Measurements from ENCODE around the gene RMND1. TPM values are rescaled to one million over a fixed set of nuclear protein-coding genes. Genes with fewer than 3 reads are reported as not detected.
"Not testable (repeated sequence)": the region's sequence is repeated elsewhere in the genome, so short reads cannot be mapped to it uniquely, and the experiment has no call there.

The RMND1 gene
- total RNA-seq, 1 experiment from 2014 or later = 23.3 TPM

DNA sequence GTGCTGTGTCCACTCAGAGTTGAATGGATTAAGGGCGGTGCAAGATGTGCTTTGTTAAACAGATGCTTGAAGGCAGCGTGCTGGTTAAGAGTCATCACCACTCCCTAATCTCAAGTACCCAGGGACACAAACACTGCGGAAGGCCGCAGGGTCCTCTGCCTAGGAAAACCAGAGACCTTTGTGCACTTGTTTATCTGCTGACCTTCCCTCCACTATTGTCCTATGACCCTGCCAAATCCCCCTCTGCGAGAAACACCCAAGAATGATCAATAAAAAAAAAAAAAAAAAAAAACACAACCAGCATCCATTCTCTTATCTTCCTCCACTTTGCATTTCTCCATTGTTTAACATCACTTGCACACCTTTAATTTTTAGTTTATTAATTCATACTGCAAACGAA, 998 bp downstream of the RMND1 start:
- POLR2A ChIA-PET = interaction anchor here (1.3 kb wide), 1 partner anchor 8 kb away, joined by 5 read pairs; no protein-coding TSS in a partner anchor
- not testable (repeated sequence) for H3K9me3 Mint-ChIP-seq; DNase-seq (ENCODE audit: low spot score); ATAC-seq; H3K36me3 Mint-ChIP-seq; H3K27me3 Mint-ChIP-seq (ENCODE audit: low read depth)
- CTCF ChIA-PET = interaction anchor here (0.9 kb wide), 1 partner anchor 139 kb away, joined by 3 read pairs; no protein-coding TSS in a partner anchor
- Mint-ChIP-seq H3K27ac (peak overlapping the region; percentile 98), H3K4me3 (peak overlapping the region; percentile 96), H3K4me1 (peaks cover 23% of the 10 kb centered on the region)

DNA sequence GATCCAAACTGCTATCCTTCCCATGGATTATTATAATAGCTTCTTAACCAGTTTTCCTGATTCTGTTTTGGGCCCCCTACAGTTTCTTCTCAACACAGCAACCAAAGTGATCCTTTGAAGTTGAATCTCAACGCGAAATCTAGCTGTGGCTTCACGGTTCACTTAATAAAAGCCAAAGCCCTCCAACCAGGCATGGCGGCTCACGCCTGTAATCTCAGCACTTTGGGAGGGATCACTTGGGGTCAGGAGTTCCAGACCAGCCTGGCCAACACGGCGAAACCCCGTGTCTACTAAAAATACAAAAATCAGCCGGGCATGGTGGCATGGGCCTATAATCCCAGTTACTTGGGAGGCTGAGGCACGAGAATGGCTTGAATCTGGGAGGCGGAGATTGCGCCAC, 3.3 kb downstream of the RMND1 start:
- ChIA-PET POLR2A (no interaction called here), CTCF (no interaction called here)
- no peak for ATAC-seq
- peak overlapping the region; percentile 69 for H3K27ac Mint-ChIP-seq
- H3K27me3 Mint-ChIP-seq (ENCODE audit: low read depth) = no peaks in the 10 kb centered on the region; the same call in 1 of the 2 replicates
- DNase-seq (ENCODE audit: low spot score) = no peak
- H3K4me1 Mint-ChIP-seq = peaks cover 6% of the 10 kb centered on the region
- H3K4me3 Mint-ChIP-seq = no peak overlapping the region
- no peaks in the 10 kb centered on the region for H3K9me3 Mint-ChIP-seq
- TF ChIP-seq CBFB (CRISPR knock-in tag; IDR thresholded peaks at IDR 0.05; ENCODE audit: low read depth) = no peak
- TF ChIP-seq CREB1 (CRISPR knock-in tag; IDR thresholded peaks at IDR 0.05) = no peak
- TF ChIP-seq, protein P1, sequence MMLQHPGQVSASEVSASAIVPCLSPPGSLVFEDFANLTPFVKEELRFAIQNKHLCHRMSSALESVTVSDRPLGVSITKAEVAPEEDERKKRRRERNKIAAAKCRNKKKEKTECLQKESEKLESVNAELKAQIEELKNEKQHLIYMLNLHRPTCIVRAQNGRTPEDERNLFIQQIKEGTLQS (CRISPR knock-in tag; conservative IDR thresholded peaks at IDR 0.05) = no peak
- TF ChIP-seq, protein P2, sequence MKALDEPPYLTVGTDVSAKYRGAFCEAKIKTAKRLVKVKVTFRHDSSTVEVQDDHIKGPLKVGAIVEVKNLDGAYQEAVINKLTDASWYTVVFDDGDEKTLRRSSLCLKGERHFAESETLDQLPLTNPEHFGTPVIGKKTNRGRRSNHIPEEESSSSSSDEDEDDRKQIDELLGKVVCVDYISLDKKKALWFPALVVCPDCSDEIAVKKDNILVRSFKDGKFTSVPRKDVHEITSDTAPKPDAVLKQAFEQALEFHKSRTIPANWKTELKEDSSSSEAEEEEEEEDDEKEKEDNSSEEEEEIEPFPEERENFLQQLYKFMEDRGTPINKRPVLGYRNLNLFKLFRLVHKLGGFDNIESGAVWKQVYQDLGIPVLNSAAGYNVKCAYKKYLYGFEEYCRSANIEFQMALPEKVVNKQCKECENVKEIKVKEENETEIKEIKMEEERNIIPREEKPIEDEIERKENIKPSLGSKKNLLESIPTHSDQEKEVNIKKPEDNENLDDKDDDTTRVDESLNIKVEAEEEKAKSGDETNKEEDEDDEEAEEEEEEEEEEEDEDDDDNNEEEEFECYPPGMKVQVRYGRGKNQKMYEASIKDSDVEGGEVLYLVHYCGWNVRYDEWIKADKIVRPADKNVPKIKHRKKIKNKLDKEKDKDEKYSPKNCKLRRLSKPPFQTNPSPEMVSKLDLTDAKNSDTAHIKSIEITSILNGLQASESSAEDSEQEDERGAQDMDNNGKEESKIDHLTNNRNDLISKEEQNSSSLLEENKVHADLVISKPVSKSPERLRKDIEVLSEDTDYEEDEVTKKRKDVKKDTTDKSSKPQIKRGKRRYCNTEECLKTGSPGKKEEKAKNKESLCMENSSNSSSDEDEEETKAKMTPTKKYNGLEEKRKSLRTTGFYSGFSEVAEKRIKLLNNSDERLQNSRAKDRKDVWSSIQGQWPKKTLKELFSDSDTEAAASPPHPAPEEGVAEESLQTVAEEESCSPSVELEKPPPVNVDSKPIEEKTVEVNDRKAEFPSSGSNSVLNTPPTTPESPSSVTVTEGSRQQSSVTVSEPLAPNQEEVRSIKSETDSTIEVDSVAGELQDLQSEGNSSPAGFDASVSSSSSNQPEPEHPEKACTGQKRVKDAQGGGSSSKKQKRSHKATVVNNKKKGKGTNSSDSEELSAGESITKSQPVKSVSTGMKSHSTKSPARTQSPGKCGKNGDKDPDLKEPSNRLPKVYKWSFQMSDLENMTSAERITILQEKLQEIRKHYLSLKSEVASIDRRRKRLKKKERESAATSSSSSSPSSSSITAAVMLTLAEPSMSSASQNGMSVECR (CRISPR knock-in tag; IDR thresholded peaks at IDR 0.05; ENCODE audit: borderline replicate concordance) = no peak
- TF ChIP-seq ATF1 (CRISPR knock-in tag; IDR thresholded peaks at IDR 0.05) = no peak
- TF ChIP-seq, protein P3, sequence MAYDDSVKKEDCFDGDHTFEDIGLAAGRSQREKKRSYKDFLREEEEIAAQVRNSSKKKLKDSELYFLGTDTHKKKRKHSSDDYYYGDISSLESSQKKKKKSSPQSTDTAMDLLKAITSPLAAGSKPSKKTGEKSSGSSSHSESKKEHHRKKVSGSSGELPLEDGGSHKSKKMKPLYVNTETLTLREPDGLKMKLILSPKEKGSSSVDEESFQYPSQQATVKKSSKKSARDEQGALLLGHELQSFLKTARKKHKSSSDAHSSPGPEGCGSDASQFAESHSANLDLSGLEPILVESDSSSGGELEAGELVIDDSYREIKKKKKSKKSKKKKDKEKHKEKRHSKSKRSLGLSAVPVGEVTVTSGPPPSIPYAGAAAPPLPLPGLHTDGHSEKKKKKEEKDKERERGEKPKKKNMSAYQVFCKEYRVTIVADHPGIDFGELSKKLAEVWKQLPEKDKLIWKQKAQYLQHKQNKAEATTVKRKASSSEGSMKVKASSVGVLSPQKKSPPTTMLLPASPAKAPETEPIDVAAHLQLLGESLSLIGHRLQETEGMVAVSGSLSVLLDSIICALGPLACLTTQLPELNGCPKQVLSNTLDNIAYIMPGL (CRISPR knock-in tag; IDR thresholded peaks at IDR 0.05) = no peak
- TF ChIP-seq RORB (CRISPR knock-in tag; IDR thresholded peaks at IDR 0.05) = no peak
- no peak for TF ChIP-seq NFYB (CRISPR knock-in tag; conservative IDR thresholded peaks at IDR 0.05; ENCODE audit: low read depth)
- TF ChIP-seq NR3C1 (CRISPR knock-in tag; conservative IDR thresholded peaks at IDR 0.05; ENCODE audit: low read depth) = no peak
- no peak for TF ChIP-seq JAZF1 (CRISPR knock-in tag; IDR thresholded peaks at IDR 0.05)
- H3K36me3 Mint-ChIP-seq = peaks cover 5% of the 10 kb centered on the region

DNA sequence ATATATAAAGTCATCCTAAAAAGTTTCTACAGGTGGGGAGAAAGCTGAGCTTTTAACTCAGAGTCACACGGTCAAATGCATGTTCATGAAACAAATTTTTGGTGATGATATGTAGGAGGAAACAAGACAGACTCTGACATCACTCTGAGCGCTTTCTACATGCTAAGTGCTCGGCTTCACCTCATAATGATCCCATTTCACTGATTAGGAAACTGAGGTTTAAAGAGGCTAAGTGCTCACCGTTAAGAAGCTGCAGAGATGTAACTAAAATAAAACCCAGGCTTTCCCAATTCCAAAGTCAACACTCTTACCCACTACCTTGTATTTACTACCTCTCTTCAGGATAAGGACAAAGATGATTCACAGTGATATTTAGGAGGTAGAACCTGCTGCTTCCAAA, 4.7 kb downstream of the RMND1 start:
- H3K9me3 Mint-ChIP-seq = no peaks in the 10 kb centered on the region
- POLR2A ChIA-PET = no interaction called here
- H3K27me3 Mint-ChIP-seq (ENCODE audit: low read depth) = no peaks in the 10 kb centered on the region; the same call in 1 of the 2 replicates
- no peak for ATAC-seq
- peaks cover 6% of the 10 kb centered on the region for H3K4me1 Mint-ChIP-seq
- H3K36me3 Mint-ChIP-seq = peaks cover 5% of the 10 kb centered on the region
- CTCF ChIA-PET = no interaction called here
- H3K4me3 Mint-ChIP-seq = no peak overlapping the region
- H3K27ac Mint-ChIP-seq = no peak overlapping the region
- no peak for DNase-seq (ENCODE audit: low spot score)
- TF ChIP-seq, protein P2 (CRISPR knock-in tag; IDR thresholded peaks at IDR 0.05; ENCODE audit: borderline replicate concordance) = no peak
- TF ChIP-seq, protein P4, sequence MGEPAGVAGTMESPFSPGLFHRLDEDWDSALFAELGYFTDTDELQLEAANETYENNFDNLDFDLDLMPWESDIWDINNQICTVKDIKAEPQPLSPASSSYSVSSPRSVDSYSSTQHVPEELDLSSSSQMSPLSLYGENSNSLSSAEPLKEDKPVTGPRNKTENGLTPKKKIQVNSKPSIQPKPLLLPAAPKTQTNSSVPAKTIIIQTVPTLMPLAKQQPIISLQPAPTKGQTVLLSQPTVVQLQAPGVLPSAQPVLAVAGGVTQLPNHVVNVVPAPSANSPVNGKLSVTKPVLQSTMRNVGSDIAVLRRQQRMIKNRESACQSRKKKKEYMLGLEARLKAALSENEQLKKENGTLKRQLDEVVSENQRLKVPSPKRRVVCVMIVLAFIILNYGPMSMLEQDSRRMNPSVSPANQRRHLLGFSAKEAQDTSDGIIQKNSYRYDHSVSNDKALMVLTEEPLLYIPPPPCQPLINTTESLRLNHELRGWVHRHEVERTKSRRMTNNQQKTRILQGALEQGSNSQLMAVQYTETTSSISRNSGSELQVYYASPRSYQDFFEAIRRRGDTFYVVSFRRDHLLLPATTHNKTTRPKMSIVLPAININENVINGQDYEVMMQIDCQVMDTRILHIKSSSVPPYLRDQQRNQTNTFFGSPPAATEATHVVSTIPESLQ (CRISPR knock-in tag; IDR thresholded peaks at IDR 0.05) = no peak
- no peak for TF ChIP-seq ZNF121 (CRISPR knock-in tag; IDR thresholded peaks at IDR 0.05)
- TF ChIP-seq ZNF219 (CRISPR knock-in tag; IDR thresholded peaks at IDR 0.05; ENCODE audit: borderline replicate concordance) = no peak
- no peak for TF ChIP-seq GRHL2 (CRISPR knock-in tag; IDR thresholded peaks at IDR 0.05; ENCODE audit: insufficient replicate concordance, severe bottlenecking)
- TF ChIP-seq, protein P5, sequence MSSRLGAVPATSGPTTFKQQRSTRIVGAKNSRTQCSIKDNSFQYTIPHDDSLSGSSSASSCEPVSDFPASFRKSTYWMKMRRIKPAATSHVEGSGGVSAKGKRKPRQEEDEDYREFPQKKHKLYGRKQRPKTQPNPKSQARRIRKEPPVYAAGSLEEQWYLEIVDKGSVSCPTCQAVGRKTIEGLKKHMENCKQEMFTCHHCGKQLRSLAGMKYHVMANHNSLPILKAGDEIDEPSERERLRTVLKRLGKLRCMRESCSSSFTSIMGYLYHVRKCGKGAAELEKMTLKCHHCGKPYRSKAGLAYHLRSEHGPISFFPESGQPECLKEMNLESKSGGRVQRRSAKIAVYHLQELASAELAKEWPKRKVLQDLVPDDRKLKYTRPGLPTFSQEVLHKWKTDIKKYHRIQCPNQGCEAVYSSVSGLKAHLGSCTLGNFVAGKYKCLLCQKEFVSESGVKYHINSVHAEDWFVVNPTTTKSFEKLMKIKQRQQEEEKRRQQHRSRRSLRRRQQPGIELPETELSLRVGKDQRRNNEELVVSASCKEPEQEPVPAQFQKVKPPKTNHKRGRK (CRISPR knock-in tag; IDR thresholded peaks at IDR 0.05; ENCODE audit: borderline replicate concordance) = no peak
- TF ChIP-seq HMGA2 (CRISPR knock-in tag; IDR thresholded peaks at IDR 0.05) = no peak

Data from WTC11 (cell line).